ENCODE measurements around the gene PODN. TPM values are rescaled to one million over a fixed set of nuclear protein-coding genes. Genes with fewer than 3 reads are reported as not detected.

Gene PODN
- total RNA-seq, 1 donor from 2014 or later: 222 TPM

DNA sequence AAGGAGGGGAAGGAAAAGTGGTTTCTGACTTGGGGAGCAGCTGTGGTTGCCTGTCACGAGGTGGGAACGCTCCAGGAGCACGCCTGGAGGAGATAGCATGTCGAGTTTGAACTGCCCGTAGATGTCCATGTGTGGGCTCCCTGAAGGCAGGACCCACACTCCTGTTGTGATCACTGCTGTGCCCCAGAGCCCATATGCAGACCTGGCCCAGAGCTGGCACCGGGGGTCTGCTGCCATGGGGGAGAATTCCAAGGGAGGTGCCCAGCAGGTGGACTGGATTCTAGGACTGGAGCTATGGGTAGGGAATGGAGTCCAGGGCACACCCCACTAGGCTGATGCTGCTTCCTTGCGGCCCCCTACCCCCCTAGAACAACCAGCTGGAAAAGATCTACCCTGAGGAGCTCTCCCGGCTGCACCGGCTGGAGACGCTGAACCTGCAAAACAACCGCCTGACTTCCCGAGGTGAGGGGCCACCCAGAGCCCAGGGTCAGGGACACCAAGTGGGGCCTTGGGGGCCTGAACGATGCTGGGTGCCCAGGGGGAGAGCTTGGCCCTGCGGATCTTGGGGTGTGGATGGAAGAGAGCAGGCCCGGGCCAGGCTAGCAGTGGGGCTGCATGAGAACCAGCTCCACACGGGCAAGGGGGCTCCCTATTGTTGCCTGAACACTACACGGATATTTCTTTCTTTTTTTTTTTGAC, 9.3 kb downstream of the PODN start:
- intact Hi-C loops (cut with DNase I): loop anchor here (10.0 kb wide), 1 partner anchor 113 kb away; no protein-coding TSS in a partner anchor
- DNase-seq (ENCODE audit: low spot score): peak; percentile 57
- ATAC-seq: no peak

DNA sequence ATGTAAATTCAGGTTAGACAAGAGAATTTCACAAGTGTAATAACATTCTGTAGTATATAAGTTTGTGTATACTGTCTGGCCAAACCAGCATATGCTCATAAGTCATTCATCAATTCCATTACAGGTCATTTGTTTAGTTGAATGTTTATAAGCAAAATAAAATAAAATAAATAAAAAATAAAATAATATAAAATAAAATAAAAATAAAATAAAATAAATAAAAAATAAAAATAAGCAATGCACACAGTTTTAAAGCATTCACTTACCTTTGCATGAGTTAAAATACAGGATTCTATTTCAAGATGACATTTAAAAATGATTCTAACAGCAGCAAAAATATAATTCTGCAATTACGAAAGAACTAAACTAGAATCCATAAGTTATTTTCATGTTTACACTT, 9.9 kb downstream of the PODN start:
- intact Hi-C loops (cut with DNase I): loop anchor here (10.0 kb wide), 1 partner anchor 113 kb away; no protein-coding TSS in a partner anchor
- ATAC-seq (no peak), DNase-seq (ENCODE audit: low spot score) (no peak)

DNA sequence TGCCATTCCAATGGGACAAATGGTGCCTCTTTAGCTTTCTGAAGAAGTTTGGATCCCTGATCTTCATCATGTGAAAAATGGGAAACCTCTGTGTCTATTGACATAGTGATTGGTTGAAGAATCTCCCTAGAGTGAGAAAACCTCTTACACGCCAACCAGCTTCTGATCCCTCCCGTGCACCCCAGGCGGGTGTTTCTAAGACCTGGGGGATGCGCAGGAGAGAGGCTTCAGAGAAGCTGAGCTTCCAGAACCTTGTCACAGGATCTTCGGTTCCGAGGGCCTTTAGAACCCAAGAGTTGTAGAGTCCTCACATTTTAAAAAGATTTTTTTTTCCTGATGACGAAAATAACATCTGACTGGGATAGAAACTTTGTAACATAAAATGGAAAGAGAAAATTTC, 11.3 kb downstream of the PODN start:
- DNase-seq (ENCODE audit: low spot score) (peak; percentile 54), ATAC-seq (no peak)
- intact Hi-C loops (cut with DNase I): loop anchor here (10.0 kb wide), 1 partner anchor 112 kb away; no protein-coding TSS in a partner anchor

DNA sequence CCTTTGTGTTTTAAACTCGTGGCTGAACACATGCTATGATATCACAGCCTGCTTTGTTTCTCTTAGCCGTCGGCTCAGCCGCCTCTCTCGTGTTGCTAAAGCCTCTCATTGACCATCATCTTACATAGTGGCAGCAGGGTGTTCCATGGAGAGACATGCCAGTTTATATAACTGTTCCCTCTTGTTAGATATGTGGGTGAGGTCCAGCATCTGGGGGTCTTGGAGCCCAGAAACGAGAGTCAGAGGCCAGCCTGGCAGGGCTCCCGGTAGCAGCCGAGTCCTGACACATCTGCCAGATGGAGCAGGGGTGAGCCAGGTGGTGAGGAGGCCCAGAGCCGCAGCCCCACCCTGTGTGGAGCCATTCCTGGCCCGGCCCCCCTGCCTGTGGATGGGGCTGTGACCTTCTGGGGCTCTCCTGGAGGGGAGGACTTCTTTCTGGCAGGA, 11.9 kb downstream of the PODN start:
- ATAC-seq (peak; percentile 80), DNase-seq (ENCODE audit: low spot score) (peak; percentile 77)
- intact Hi-C loops (cut with DNase I): loop anchor here (10.0 kb wide), 1 partner anchor 111 kb away; no protein-coding TSS in a partner anchor

DNA sequence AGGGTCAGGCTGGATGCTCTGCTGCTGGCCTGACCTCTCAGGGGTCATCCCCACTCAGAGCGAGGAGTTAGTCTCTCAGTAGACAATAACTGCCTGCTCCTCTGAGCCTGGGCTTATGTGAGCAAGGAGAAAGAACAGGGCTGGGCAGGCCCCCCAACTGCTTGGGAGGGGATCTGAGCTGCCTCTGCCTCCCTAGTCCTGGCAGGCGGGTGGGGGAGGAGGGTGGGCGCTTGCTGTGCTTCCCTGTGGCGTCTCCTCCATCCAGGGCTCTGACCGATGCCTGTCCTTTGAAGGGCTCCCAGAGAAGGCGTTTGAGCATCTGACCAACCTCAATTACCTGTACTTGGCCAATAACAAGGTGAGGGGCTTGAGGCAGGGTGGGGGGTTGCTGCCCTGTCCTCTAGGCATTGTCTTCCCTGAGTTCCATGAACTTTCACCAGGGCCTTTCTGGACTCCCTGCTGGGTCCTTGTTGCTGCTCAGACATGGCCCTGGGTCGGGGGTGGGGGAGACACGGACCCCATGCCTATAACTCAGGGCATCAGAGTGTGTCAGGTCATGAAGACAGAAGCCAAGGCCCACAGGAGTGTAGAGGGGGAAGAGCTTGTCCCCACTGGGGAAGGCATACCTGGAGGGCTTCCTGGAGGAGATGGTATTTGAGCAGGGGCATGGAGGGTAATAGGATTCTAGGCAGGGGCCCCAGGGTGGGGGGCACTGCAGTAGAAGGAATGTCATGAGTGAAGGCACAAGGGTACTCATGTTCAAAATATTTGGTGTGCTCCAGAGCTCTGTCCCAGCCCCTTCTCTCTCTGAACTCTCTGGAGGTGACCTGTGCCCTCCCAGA, 12.5 kb downstream of the PODN start:
- intact Hi-C loops (cut with DNase I): loop anchor here (10.0 kb wide), 1 partner anchor 110 kb away; no protein-coding TSS in a partner anchor
- peak; percentile 53 for DNase-seq (ENCODE audit: low spot score)

DNA sequence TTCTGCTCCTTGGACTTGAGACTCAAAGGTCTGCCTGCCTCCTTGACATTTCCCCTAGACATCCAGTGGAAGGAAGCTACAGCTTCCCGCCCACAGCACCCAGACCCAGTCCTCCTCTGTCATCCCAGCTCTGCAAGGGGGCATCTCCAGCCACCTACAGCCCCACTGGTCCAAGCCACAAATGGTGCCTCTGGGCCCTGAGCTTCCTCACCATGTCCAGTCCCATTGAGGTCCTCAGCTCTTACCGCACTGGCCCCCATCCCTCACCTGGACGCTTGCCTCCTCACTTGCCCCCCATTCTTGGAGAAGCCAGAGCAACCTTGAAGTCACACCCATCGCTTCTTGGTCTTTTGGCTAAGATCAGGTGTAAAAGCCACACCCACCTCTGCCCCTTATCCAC, 13.2 kb downstream of the PODN start:
- peak; percentile 50 for DNase-seq (ENCODE audit: low spot score)
- intact Hi-C loops (cut with DNase I): loop anchor here (10.0 kb wide), 1 partner anchor 110 kb away; no protein-coding TSS in a partner anchor
- no peak for ATAC-seq

More for the DNA sequence above, 12.5 kb downstream of the PODN start:
- no peak for ATAC-seq

DNA sequence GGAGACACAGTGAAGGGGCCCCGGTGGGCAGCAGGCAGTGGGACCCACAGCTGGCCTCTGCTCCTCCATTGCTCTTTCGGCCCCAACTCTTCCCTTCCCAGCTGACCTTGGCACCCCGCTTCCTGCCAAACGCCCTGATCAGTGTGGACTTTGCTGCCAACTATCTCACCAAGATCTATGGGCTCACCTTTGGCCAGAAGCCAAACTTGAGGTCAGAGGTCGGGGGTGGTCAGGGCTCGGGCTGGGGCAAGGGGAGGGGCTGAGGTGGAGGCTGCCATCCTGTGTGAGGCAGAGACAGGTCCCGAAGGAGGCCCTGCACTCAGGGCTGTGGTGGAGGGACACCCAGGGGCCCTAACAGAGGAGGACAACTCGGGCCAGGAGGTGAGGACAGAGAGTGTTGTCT, 13.7 kb downstream of the PODN start:
- intact Hi-C loops (cut with DNase I): loop anchor here (10.0 kb wide), 1 partner anchor 109 kb away; no protein-coding TSS in a partner anchor
- DNase-seq (ENCODE audit: low spot score) (peak; percentile 67), ATAC-seq (peak; percentile 1)

DNA sequence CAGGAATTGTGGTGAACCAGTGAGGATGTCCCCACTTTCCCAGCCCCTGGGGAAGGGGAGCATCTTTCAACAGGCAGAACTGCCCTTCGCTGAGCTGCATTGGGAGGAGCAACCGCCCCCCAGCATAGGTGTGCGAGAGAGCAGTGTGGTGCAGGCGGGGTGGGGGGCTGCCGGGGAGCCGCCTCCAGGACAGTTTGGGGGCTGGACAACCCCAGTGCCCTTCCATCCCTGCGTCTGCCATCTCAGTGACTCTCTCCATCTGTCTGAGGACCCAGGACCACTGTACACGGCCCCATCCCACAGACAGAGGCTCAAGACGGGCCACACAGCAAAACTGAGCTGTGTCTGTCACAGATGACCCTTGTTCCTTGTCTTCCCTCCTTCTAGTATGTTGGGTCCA, 14.2 kb downstream of the PODN start:
- DNase-seq (ENCODE audit: low spot score) (peak; percentile 55), ATAC-seq (no peak)
- intact Hi-C loops (cut with DNase I): loop anchor here (10.0 kb wide), 1 partner anchor 109 kb away; no protein-coding TSS in a partner anchor

DNA sequence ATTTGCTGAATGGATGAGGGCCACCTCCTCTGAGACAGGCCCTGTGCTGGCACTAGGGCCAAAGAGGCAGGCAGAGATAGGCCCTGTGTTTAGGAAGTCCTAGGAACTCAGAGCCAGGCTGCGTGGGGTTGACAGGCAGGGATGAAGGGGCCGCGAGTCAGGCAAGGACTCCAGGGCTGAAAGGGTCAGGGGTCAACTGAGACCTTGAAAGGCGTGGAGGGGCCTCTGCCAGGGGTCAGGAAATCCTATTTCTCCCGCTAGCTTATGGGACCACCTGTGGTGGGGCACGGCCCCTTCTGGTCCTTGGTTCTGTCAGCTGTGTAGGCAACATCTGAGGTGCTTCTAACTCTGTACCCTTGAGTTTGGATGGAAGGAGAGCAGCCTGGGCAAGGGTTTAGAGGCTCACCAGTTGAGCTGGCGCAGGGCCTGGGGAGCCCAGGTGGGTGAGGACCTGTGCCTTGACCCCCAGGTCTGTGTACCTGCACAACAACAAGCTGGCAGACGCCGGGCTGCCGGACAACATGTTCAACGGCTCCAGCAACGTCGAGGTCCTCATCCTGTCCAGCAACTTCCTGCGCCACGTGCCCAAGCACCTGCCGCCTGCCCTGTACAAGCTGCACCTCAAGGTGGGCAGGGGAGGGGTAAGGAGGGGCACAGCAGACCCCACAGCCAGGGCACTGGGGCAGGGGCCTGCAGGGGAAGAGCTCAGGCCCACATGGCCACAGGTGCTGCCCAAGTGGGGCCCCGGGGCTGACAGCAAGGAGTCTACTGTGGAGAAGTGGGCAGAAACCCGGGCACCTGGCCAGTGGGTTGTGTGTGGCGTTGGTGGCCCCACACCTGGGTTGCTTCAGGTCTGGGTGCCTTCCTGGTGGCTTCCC, 14.9 kb downstream of the PODN start:
- peak; percentile 59 for DNase-seq (ENCODE audit: low spot score)
- intact Hi-C loops (cut with DNase I): loop anchor here (10.0 kb wide), 1 partner anchor 108 kb away; no protein-coding TSS in a partner anchor
- no peak for ATAC-seq

DNA sequence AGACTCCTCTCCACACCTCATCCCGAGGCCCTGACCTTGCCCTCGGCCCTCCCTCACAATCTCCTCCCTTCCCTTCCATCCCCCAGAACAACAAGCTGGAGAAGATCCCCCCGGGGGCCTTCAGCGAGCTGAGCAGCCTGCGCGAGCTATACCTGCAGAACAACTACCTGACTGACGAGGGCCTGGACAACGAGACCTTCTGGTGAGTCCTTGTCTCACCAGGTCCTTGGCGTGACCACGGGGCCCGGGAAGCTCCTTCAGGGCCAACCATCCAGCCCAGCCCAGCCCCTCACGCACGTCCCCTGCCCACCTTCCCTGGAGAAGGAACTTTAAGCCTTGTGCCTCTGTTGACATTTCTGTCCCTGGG, 15.6 kb downstream of the PODN start:
- no peak for ATAC-seq
- intact Hi-C loops (cut with DNase I): loop anchor here (10.0 kb wide), 1 partner anchor 107 kb away; no protein-coding TSS in a partner anchor
- no peak for DNase-seq (ENCODE audit: low spot score)

DNA sequence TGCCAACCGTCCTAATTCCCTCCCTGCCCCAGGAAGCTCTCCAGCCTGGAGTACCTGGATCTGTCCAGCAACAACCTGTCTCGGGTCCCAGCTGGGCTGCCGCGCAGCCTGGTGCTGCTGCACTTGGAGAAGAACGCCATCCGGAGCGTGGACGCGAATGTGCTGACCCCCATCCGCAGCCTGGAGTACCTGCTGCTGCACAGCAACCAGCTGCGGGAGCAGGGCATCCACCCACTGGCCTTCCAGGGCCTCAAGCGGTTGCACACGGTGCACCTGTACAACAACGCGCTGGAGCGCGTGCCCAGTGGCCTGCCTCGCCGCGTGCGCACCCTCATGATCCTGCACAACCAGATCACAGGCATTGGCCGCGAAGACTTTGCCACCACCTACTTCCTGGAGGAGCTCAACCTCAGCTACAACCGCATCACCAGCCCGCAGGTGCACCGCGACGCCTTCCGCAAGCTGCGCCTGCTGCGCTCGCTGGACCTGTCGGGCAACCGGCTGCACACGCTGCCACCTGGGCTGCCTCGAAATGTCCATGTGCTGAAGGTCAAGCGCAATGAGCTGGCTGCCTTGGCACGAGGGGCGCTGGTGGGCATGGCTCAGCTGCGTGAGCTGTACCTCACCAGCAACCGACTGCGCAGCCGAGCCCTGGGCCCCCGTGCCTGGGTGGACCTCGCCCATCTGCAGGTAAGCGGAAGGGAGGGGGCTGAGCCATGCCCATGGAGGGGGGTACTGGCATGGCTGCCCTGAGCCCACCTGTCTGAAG, 16.5 kb downstream of the PODN start:
- intact Hi-C loops (cut with DNase I): loop anchor here (10.0 kb wide), 1 partner anchor 106 kb away; no protein-coding TSS in a partner anchor
- ATAC-seq: no peak
- DNase-seq (ENCODE audit: low spot score): no peak

DNA sequence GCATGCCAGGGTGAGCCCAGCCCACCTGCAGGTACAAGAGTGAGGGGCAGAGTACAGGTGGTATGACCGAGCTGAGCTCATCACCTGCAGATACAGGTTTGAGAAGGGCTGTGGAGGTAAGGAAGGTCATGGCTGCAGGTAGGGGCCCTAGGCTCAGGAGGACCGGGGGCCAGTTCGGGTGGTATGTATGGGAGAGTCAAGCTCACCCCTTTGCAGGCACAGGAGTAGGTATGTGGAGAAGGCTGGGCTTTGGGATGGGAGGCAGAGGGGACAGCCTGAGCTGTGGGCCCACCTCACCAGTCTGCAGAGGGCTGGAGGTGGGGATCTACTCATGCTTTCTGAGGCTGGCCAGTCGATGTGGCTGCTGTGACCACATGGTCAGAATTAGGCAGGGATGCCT, 17.2 kb downstream of the PODN start:
- intact Hi-C loops (cut with DNase I): loop anchor here (10.0 kb wide), 1 partner anchor 106 kb away; no protein-coding TSS in a partner anchor
- no peak for ATAC-seq
- DNase-seq (ENCODE audit: low spot score): no peak

DNA sequence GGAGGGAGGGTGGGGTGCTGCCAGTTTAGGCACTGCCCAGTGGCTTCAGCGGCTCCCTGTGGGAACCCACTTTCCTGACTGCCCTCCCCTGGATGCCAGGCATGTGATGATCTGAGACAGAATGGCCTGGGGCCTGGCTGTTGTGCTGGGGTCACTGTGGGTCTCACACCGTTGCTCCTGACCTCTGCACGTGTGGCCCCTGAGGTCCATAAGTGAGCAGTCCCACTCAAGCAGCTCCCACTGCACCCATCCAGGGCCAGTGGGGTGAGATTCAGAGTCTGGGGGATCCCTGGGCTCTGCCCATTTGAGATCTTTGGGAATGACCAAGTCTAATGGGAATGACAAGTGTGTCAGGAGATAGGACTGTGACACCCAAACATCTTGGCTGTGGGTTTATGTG, 18.0 kb downstream of the PODN start:
- DNase-seq (ENCODE audit: low spot score): no peak
- intact Hi-C loops (cut with DNase I): no loop called here

DNA sequence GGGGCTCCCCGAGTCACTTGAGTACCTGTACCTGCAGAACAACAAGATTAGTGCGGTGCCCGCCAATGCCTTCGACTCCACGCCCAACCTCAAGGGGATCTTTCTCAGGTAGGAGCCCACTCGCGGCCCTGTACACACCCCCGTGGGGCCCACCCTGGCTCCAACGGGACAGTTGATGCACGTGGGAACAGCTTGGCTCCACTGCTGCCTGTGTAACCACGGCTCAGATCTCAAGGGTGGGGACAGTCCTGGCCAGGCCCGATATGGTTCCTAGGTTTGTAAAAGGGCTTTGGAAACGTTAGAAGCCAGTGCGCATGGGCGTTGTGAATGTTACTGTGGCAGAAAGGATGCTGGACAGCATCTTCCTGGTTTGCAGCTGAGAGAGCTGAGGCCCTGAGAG, 18.8 kb downstream of the PODN start:
- intact Hi-C loops (cut with DNase I): no loop called here
- DNase-seq (ENCODE audit: low spot score) (no peak), ATAC-seq (no peak)

More for the DNA sequence above, 18.0 kb downstream of the PODN start:
- no peak for ATAC-seq

DNA sequence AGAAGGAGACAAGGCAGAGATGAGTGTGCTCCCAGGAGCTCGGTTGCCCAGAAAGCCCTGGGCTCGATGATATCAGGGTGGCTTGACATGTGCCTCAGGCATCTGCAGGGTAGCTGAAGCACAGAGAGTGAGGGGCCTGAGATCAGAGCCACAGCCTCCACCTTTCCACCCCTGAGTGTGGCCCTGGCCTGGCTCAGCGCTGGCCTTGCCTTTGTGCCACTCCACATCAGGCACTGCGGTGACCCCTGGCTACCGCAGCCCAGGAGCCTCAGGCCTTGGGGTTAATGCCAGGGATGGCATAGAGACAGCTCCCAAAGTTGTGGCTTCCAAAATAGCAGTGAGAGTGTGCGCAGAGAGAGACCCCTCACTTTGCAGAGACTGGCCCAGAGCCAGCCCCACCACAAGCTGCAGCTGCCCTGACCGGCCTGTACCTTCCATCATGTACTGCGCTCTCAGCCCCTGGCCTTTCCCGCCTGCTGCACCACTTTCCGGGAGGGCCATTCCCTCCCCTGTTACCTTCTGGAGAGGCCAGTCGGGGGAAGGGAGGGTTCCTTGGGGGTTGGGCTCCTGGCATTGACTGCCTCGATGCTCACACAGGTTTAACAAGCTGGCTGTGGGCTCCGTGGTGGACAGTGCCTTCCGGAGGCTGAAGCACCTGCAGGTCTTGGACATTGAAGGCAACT, 19.5 kb downstream of the PODN start:
- no peak for ATAC-seq
- DNase-seq (ENCODE audit: low spot score): no peak

DNA sequence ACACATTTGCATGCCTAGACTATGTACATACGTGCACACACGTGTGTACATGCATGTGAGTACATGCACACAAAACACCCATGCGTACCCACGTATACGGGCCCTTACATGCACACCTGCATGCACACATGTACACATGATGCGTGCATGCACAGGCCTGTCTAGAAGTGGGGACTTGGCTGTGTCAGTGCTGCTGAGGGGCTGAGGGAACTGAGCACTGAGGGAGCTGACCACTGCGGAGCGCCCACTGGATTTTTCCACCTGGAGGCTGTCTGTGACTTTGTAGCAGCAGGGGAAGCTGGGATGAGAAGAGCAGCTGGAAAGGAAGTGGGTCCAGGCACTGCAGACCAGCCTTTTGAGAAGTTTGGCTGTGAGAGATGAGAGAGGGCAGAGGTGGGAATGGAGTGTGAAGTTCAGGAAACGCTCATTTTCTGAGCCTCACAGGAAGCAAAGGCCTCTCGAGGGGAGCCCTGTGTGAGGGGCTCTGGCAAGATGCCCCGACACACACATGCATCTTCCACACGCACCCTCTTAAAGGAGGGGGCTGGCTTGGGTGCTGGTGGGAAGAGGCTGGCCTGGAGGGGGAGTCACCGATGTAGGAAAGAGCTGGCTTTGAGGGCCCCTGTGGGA, 20.9 kb downstream of the PODN start:
- intact Hi-C loops (cut with DNase I): no loop called here
- no peak for DNase-seq (ENCODE audit: low spot score)
- no peak for ATAC-seq

More for the DNA sequence above, 19.5 kb downstream of the PODN start:
- intact Hi-C loops (cut with DNase I): no loop called here

All from sciatic nerve (tissue), 2 donors.